CD1c-positive myeloid dendritic cell (primary cell): ENCODE measurements around the gene SDK1.

Experiments used
- DNase-seq: peaks from one replicate; pipeline ENCODE4 v3.0.0-alpha.2; 2016; ENCODE audit errors: extremely low spot score

SDK1 gene

DNA sequence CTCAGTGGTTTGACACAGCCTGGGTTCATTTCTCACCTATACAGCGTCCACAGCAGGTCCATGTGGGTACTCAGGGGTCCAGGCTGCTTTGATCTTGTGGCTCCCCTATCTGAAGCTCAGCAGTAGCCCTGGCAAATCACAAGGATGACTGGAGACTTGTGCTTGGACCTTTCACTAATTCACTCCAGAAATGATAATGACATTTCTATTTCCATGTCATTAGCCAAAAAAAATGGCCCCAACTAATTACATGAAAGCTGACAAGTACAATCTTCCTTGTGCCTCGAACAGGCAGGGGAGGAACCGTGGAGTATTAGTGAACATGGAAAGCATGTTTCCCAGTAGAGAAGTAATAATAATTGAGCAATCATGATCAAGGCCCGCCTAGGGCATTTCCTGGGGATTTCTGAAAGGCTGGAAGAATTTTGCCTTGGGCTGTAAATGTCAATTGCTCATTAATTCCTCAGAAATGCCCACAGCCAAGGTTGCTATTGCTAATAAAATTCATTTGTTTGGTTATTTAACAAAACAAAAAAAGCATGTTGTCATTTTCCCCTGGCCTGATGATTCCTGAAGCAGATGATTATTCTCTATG is 586.1 kb downstream of the SDK1 start:
- DNase-seq = no peak

DNA sequence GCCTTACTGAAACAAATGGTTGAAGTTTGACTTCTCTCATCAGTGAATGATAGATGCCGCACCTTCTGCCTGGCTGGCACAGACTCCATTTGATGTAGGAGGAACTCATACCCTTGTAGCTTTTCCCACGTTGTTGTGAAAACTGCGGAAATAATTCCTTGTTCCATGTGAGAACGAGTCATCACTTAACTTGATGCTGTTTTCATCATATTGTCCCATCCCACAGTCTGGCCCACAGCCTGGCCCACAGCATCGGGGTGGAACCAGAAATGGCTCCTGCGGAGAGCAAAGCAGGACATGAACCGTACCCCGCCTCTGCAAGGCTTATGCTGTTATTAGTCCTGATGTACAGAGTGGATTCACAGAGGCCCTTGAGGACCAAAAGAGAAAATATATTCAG is 587.0 kb downstream of the SDK1 start:
- DNase-seq = no peak

DNA sequence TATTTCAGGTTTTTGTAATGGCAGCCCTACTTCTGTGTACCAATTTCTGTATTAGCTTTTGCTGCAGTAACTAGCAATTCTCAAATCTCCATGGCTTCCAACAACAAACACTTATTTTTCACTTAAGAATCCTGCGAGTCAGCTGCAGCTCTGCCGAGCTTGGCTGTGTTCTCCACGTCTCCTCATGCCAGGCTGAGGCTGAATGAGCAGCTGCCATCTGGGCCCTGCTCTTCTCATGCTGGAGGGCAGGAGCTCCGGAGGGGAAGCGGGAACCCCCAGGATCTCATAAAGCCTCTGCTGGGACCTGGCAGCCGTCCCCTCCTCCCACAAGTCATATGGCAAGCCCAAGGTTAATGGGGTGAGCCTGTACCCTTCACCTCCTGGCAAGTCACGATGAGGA is 591.1 kb downstream of the SDK1 start:
- no peak for DNase-seq

DNA sequence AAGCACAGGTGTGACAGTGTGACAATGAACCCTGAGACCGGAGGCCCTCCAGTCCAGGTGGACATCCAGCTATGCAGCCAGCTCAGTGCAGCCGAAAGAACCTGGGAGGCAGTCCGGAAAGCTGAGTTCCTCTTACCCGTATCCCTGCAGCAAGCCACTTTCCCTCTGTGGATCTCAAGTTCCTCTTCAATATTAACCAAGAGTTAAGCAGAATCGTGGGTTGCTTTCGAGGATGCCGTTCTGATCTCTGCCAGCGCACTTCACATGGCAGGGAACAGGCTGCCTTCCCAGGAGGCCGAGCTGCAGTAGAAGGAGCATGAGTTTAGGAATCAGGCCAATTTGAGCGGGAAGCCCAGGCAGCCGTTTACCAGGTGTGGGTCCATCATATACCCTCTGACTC is 591.6 kb downstream of the SDK1 start:
- DNase-seq = no peak

DNA sequence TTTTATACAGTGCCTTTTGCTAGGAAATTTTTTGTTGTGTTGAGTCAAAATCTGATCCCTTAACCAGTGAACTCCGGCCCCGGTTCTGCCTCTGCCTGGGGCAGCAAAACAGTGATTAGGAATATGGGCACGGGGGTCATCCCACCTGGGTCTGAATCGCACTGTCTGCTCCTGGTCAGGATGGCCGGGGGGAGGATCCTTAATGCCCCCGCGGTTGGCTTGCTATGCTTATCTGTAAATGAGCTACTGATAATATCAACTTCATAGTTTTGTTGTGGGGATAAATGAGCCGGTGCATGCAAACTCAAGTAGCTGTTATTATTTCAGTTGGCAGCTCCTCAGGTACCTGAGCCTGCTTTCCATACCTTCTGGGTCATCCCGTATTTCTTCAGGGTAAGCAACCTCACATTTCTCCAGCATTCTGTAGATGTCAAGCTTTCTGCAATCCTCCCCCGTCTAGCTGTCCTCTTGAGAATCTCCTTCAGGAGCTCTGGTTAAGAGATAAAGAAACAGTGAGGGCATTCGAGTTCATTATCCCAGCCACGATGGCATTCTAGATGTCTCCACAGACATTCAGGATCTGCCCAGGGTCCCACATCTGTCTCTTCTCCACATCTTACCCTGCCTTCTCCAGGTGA is 592.2 kb downstream of the SDK1 start:
- no peak for DNase-seq

DNA sequence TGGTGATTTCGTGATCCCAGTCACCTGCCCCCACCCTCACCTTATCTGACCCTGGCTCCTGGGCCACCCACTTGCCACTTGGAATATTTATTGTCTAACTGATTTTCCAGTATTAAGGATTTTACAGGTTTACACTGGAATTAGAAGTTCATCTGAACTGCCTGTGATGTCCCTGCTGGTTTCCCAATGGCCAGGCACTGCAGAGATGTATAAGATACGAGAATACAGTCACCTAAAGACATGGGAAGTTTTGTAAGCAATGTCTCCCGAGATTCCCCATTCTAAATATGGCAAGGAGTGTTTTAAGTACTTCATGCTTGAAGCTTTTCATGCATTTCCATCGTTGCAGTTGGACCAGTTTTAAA is 592.7 kb downstream of the SDK1 start:
- no peak for DNase-seq

DNA sequence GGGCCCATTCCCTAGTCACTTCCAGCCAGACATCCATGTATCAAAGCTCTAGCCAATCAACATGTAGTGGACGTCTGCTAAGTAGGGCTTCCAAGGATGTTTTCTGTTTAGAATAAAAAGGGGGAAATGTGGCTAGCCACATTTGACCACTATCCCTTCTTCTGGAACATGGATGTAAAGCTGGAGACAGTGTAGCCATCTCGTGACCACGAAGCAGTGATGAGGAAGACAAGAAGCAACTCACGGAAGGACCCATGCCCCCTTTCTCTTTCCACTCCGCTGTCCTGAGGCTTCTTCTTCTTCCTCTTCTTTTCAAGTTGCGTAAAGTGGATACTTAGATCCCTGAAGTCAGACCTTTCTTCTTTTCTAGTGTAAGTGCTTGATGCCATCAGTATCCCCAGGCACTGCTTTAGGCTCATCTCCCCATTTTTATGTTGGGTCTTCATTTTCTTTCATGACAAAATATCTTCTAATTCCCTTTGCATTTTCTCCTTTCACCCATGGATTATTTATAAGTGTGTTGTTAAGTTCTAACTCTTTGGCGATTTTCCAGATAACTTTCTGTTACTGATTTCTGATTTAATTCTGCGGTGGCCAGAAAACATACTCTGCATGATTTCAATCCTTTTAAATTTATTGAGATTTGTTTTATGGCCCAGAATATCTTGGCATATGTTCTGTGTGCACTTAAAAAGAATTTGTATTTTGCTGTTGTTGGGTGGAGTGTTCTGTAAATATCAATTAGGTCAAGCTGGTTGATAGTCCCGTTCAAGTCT is 594.5 kb downstream of the SDK1 start:
- no peak for DNase-seq

DNA sequence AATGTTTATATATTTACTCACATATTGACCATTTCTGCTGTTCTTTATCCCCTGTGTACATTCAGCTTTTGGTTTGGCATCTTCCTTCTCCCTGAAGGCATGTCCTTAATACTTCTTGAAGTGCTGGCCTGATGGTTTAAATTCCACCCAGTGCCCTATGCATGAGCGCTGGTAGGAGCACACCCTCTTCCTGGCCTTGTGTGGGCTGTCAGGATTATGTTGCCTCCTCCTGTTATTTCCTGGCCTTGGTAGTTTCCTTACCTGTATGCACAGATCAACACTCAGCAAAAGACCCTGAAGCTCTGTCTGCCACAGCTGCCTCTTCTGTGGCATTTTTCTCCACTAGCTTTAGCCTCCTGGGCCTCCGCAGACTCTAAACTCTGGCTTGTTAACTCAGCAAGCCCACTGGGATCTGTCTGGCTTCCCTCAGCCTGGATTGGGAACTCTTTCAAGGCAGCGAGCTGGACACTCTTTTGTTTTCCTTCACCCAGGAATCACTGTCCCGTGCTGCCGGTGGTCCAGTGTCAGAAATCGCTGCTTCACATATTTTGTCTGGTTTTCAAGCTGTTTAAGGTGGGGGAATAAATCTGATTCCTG is 595.2 kb downstream of the SDK1 start:
- DNase-seq = no peak

DNA sequence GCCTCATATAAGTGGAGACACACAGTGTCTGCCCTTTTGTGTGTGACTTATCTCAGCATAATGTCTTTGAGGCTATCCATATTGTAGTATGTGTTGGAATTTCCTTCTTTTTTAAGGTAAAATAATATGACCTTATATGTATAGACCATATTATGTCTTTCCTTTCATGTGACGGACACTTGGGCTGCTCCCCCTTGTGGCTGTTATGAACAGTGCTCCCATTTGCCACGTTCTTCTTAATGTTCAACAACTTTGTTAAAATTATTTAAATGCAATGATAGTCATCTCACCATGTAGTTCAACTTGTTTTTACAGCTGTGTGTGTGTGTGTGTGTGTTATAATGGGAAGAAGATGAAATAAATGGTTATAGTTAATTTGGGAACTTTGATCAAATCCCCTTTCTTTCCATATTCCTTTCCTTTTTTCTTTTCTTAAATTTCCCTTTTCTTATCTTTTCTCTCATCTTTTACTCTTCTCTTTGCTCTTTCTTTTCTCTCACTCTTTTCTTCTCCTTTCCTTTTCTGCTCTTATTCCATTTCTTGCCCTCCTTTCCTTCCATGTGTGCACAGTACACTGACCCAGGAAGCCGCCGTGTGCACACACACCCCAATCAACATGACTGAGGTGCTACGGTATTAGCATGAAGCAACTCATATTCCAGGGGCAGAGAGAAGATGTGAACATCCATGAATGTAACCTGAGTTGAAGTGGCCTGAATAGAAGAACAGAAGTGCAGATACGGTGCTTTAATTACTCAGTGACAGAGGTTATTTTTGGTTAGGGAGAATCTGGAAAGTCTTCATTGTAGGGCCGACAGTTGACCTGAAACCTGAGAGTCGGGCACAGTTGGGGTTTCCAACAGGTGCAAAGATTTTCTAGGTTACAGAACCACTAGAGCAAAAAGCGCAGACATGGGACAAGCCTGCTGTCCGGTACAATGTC is 596.6 kb downstream of the SDK1 start:
- DNase-seq = peak; percentile 60

DNA sequence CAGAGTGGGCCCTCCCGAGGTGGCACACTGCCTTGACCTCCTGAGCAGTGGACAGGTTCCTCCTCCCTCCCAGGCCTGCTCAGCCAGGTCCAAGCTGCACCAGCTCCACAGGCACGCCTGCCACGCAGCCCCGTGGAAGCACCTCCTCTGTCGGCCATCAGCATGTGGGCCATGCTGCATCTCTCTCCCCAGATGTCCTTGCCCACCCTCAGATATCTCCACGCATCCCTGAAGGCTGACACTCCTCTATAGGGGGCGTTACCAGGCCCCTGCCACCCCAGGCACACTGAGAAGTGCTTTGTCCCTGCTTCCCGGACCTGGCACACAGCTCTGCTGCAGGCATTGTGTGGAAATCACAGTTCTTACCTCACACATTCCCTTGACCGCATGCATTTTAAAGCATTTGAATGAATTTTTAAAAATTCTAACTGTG is 598.5 kb downstream of the SDK1 start:
- DNase-seq = no peak

DNA sequence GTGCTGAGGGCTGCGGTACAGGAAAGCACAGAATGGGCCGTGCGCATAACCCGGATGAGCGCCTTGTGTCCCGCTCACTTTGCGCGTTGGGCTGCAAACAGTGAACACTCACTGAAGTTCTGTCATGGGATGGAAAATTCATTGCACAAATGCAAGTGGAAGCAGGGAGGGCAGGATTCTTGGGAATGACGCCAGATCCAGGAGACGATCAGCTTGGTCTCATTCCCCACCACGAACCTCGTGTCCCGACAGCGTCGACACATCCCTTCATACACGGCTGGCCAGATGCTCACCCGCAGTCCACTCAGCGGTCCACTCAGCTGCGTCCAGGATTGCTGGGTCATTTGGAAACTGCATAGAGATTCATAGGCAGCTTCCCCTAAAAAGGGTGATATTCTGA is 607.1 kb downstream of the SDK1 start:
- no peak for DNase-seq

DNA sequence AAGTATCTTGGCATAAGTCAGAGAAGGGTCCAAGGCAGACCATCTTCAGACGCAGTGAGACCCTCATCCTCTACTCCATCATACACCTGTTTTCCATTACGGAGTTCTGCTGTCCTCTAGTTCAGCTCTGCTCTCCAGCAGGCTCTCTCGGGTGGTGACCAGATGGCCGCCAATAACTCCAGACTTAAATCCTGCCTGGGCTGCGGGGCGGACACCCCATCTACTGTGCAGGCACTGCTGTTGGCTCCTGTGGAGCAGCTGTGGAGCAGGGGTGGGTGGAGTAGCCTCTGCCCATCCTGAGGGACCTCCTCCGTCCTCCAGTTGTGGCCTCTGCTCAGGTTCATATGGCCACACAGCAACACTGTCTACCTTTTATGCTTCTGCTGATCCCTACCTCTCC is 608.1 kb downstream of the SDK1 start:
- no peak for DNase-seq

DNA sequence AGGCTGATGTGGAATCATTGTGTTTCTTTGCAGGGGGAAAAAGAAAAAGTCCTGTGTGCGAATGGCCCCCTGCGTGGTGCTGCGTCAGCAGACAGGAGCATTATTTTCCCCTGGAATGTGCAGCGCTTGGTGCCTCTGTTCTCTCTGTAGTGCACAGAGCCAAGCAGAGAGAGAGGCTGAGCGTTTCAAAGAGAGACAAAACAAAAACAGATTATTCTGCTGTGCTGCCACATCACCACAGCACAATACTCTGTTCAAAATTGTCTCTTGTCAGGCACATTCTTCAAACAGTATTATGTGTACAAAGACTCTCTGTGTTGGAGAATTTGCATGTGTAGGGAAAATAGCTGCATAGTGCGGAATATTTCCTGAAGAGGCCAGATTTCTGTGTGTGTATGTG is 609.0 kb downstream of the SDK1 start:
- no peak for DNase-seq

DNA sequence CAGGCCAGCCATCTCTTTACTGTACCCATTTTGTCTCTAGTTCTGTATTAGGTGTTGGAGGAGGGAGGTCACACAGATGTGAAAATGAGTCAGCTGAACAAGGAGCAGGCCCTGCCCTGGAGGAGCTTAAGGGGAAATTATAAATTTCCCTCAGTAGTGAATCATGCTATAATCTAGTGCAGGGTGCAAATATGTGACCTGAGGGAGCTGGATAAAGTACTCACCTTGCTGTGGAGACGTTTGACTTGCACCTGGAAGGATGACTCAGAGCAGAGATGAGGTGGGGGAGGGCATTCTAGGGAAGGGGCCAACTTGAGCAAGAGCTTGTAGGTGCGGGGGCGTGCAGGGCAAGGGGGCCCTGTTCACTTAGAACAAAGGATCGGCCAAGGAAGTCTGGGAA is 610.6 kb downstream of the SDK1 start:
- DNase-seq = no peak

DNA sequence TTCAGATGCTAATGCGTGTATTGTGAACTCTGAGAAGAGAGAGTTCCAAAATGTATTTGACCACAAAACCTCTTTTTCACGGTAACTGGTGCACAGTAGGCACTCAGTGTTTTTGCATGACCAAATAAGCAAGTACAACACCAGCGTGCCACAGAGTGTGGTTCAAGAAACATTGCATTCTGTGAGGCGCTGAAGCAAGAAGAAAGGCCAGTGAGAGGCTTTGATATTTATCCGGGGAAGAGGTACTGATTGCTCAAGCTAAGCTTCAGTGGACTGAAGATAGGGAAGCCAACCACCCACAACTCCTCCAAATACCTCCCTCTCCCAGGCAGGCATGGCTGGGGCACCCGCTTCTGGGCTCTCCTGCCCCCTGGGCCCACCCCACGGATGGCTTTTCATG is 611.2 kb downstream of the SDK1 start:
- no peak for DNase-seq

DNA sequence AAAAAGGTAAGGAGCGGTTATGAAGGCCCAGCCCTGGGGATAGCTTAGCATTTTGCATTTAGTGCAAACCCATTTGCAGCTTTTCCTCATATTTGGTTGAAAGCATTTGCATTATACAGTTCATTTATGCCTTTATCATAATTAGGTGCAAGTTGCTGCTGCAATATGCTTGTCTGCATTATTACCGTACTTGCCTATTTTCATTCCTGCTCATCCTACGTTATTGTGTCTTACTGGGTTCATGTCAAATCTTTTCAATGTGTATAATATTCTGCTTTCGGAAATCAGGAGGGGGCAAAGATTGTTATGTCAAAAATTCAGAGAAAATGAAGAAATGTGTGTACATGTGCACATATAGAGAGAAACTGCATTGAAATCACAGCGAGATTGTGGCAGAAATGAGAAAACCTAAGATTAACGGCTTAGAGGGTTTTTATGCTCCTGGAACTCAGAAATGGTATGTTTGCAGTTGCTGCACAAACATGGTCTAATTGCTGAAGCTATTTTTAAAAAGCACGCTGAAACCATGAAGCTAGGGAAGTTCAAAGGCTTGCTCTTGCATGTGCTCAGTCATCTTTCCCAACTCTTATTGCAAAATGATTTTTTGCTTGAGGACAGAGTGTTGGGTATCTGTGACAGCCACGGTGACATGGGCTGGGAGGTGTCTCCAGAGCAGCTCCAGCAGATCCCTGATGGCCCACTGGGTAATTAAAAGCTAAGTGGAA is 613.2 kb downstream of the SDK1 start:
- DNase-seq = peak; percentile 39

DNA sequence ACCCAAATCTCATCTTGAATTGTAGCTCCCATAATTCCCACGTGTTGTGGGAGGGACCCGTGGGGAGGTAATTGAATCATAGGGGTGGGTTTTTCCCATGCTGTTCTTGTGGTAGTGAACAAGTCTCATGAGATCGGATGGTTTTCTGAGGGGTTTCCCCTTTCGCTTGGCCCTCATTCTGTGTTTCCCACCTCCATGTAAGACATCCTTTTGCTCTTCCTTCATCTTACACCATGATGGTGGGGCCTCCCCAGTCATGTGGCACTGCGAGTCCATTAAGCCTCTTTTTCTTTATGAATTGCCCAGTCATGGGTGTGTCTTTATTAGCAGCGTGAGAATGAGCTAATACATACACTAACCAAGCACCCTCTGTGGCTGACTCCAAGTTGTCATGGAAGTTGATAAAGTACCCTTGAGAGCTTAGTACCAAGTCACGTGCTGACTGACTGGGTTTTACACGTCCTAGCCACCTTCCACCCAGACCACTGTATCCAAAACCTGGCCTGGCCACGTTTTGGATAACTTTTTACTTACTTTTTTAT is 614.4 kb downstream of the SDK1 start:
- no peak for DNase-seq

DNA sequence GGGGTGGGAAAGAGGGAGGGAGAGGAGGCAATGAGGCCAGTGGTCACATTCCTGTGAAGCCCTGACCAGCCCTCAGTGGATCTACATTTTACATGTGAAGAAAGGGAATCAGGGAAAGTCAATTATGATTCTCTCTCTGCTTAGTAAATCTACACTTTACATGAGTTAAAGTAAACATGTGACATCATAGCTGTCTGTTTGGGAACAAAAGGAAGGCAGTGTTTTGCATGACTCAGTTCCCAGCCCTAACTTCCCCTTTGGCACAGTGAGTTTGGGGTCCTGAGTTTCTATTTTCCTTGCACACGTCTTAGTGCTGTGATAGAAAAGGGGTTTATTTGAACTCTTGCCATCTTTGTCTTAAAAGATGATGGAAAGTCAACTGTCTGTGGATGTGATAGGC is 615.1 kb downstream of the SDK1 start:
- peak; percentile 21 for DNase-seq

DNA sequence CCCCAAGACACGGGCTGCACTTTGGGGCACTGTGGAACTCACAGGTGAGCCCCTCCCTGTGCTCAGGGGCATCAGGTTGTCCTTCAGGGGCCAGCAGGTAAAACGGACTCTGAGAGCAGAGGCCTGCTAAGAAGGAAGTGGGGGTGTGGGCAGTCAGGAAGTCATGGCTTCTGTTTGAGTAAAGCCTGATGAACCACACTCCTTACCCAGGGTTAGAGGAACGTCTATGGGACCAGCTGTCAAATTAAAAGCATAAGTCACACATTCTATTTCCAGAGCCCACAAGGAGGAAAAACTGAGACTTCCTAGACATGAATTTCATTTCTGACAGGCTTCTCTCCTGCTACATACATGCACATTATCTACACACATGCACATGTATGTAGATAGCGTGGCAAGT is 616.4 kb downstream of the SDK1 start:
- DNase-seq = peak; percentile 12

DNA sequence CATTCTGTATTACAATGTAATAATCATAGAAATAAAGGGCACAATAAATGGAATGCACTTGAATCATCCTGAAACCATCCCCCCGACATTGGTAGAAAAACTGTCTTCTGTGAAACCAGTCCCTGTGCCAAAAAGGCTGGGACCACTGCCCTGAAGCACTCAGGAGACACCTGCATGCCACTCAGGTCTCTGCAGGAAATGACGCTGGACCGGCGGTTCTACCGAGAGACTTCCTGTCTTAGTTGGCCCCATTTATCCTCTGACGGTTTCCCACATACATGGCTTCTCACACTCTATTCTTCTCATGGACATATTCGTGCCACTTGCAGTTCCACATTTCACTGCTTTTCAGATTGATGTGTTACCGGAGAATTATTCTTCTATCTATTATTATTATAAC is 617.5 kb downstream of the SDK1 start:
- no peak for DNase-seq

DNA sequence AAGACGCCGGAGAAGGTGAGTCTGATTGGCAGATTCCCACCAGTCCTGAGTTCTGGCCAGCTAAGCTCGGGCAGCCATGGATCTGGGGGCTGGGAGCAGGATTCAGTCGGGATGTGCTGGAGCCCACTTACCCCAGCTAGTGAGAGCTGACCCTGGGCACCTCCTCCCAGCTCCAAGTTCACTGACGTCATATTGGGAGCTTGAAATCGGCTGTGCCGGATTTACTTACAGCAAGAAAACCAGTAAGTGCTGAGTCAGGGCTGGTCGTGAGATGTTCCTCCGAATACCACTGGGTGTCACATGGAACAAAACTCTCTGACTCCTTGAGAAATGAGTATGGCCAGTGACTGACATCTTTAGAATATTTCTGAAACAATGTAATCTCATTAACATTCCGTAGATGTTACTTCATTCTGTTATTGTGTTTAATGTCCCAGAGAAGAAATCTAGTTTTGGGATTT is 621.2 kb downstream of the SDK1 start:
- DNase-seq = no peak
